Middle frontal gyrus (tissue), 1 donor: ENCODE results near the gene LRRTM2.
"Not testable (repeated sequence)": the region's sequence is repeated elsewhere in the genome, so short reads cannot be mapped to it uniquely, and the experiment has no call there.

Source experiments
- DNase-seq: peaks from one replicate; pipeline ENCODE4 v3.0.0-alpha.2; 2015; ENCODE audit warnings: low spot score; ENCODE audit errors: extremely low spot score

LRRTM2 gene

DNA sequence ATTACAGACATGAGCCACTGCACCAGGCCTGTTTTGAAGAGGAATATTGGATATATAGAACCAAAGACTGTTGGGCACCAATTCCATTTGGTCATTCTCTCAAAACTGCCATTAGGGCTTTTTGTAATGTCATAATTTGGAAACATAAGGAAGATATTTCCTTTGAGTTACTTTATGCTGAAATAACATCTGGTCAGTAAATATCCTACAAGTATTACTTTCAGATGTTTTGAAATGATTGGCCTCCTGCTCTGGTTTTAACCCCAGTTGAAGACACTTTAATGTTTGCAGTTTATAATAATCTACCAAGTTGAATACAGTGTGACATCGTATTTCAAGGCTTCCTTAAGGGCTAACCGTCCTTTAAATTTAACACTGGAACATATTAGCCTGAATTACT lies 33.6 kb downstream of the LRRTM2 start:
- no peak for DNase-seq

DNA sequence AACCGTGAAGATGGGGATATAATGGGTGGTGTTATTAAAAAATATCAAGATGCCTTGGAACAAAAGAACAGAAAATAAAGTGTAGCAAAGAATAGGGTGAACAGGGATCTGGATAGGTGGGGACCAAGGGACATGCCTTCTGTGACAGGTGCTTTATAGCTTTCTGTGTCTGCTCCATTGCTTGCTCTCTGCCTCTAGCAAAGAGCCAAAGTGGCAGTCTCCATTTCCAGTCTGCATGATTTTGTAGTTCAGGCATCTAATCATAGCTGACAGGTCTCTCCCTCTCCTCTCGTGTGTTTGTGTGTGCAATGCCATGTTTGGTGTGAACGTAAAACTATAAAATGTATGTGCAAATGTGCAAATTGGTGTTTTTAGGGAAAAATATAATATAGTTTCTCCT lies 35.0 kb downstream of the LRRTM2 start:
- no peak for DNase-seq

- DNase-seq: no peak
Measured at GRCh38 chr5:138837160-138837559, 38.0 kb downstream of the LRRTM2 start.

- DNase-seq: not testable (repeated sequence)
Measured at GRCh38 chr5:138834853-138835252, 40.3 kb downstream of the LRRTM2 start.

GRCh38 chr5:138833726-138834480 lies 41.2 kb downstream of the LRRTM2 start:
- DNase-seq: no peak

DNA sequence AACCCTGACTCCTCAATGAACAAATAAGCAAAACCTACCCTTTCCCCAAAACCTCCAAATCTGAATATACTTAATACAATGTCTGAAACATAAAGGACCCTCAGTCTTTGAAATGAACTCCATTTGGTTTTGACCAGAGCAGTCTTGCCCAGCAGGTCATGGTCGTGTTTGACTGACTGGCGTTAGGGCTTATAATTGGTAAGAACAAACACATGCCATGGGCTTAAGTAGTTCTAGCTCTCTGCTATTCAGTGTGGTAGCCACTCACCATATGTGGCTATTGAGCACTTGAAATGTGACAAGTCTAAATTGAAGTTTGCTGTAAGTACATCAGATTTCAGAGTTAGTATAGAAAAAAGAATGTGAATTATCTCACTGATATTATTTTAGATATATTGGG lies 42.1 kb downstream of the LRRTM2 start:
- DNase-seq: no peak

GRCh38 chr5:138832218-138832617 lies 42.9 kb downstream of the LRRTM2 start:
- no peak for DNase-seq

DNA sequence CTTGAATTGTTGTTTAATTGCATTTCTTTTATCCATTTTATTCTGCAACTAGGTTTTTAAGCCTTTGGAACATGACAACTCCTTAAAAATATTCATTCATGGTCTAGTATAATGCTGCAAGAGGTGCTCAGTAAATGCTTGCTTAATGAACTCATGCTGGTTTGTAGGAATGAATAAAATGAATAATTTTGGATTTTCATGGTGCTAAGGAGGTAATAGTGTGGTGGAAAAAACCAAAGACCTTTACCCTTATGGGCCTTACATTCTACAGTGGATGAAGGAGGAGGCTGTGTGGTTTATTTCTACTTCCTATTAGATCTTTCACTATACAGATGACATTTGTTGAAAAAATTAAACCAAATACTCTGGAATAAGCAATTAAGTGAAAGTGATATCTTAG lies 43.4 kb downstream of the LRRTM2 start:
- no peak for DNase-seq

DNA sequence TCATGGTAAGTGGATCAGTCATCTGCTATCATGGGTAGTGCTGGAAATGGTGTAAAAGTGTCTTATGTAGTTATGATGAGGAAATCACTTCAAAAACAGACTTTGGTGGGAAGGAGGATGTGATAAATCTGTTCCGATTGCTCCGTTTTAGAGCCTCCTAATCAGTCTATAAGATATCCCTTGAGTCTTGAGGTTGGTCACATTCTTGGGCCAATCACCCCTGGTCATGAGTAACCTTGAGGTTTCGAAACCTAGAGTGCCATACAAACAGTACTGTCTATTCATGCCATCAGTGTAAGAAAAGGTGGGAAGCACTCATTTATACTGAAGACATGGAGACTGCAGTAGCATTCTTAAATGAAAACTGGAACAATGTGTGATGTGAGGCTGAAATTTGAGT lies 45.8 kb downstream of the LRRTM2 start:
- DNase-seq: no peak

DNA sequence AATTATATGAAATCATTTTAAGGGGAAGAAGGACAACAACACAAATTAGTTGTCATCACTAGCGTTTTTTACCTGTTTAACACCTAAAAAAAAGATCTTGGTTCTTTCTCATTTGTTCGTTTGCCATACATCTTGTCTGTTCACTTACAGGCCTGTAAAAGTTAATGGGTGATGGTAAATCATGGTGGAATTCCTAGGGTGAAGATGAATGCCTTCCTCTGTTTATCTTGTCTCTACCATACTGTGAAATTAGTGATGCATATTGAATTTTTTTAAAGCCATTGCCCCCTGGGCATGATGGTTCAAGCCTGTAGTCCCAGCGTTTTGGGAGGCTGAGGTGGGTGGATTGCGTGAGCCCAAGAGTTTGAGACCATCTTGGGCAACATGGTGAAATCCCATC lies 46.6 kb downstream of the LRRTM2 start:
- DNase-seq: no peak

- no peak for DNase-seq
Measured at GRCh38 chr5:138824924-138825863, 49.9 kb downstream of the LRRTM2 start.

DNA sequence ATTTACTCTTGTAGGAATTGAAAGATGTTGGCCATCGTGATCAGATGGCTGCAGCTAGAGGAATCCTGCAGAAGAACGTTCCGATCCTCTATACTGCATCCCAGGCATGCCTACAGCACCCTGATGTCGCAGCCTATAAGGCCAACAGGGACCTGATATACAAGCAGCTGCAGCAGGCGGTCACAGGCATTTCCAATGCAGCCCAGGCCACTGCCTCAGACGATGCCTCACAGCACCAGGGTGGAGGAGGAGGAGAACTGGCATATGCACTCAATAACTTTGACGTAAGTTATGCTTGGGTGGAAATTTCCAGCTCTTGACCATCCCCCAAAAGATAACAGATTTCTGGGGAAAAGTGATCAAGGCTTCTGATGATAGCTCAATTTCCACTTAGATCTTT lies 50.6 kb downstream of the LRRTM2 start:
- DNase-seq: no peak

- no peak for DNase-seq
Measured at GRCh38 chr5:138820695-138821094, 54.4 kb downstream of the LRRTM2 start.

GRCh38 chr5:138819081-138819480 lies 56.1 kb downstream of the LRRTM2 start:
- peak; percentile 46 for DNase-seq
